GM19455 (cell line): Measurements from ENCODE around the gene ZSCAN10.
"Not testable (repeated sequence)": the region's sequence is repeated elsewhere in the genome, so short reads cannot be mapped to it uniquely, and the experiment has no call there.

ENCODE experiments used
- ATAC-seq: cut with Tn5 transposase; IDR thresholded peaks from one replicate; pipeline ENCODE4 v1.9.1; 2021; ENCODE audit not compliant: unreplicated experiment

Gene ZSCAN10

DNA sequence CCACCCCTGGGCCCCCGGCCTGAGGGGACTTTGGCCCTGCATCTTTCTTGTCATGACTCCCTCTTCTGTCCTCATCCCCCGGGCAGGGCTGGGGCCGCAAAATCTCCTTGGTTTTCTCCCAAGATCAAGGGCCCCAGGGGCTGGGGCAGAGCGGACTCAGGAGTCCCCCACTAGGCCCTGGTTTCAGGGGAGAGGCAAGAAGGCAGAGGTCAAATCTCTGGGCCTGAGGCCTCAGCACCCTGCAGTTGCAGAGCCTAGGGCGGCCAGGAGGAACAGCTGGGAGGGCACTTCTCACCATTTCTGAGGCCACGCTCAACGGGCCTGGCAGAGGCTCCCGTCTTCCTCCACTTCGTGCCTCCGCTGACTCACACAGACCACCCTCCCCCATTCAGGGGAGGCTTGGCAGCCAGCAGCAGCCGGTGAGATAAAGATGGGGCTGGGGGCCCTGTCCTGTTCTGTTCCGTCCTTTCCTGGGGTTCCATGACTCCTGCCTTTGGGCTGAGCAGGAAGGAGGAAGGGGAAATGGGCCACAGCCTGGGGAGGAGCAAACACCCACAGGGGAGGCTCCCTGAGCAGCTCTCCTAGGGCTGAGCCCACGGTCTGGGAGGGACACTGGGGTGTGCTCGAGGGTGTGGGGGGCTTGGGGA lies 12.4 kb downstream of the ZSCAN10 start:
- ATAC-seq, result no peak

DNA sequence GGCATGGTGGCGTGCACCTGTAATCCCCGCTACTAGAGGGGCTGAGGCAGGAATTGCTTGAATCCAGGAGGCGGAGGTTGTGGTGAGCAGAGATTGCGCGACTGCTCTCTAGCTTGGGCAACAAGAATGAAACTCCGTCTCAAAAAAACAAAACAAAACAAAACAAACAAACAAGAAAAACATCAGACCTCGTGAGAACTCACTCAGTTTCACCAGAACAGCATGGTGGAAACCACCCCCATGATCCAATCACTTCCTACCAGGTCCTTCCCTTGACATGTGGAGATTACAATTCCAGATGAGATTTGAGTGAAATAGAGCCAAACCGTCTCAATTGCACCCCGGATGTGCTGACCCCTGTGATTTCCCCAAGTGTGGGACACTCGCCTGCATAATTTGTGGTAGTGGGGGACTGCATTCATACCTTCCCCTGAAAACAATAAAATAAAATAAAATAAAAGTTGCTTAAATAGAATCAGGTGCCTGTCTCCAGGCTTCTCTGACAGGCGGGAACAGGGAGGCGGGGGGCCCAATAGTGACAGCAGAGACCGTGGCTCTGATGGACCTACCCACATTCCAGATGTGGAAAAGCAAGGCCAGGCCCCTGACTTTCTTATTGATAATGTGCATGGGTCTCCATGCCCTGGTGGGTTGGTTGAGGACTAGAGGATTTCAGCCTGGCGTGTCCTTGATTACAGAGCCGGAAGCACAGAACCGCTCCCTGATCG lies 13.1 kb downstream of the ZSCAN10 start:
- ATAC-seq, result no peak

DNA sequence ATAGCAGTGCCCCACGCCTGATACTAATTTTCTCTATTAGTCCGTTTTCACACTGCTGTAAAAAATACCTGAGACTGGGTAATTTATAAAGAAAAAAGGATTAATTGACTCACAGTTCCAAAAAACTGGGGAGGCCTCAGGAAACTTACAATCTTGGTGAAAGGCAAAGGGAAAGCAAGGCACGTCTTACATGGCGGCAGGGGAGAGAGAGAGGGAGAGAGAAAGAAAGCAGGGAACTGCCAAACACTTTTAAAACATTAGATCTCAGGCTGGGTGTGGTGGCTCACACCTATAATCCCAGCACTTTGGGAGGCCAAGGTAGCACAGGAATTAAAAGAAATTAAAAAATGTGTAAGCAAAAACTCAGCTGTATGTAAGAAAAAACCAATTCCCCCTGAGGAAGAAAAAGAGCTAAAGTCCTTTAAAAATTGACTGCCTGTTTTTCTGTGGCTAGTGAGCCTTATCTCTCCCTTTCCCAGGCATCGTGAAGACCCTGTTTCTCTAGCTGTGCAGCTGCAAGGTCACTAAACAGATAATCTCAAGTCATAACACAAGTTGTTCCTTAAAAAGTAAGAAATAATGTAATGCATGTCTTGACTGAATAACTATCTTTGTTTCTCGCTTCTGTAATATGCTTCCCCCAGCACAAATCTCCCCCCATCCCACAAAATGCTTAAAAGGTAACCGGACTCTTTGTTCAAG lies 14.0 kb downstream of the ZSCAN10 start:
- no peak for ATAC-seq

DNA sequence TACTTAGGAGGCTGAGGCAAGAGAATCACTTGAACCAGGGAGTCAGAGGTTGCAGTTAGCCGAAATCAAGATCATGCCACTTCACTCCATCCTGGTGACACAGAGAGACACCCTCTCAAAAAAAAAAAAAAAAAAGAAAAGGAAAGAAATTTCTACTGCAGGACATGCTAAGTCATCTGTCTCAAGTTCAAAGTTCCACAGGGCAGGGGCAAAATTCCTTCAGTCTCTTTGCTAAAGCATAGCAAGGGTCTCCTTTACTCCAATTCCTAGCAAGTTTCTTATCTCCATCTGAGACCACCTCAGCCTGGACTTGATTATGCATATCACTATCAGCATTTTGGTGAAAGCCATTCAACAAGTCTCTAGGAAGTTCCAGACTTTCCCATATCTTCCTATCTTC lies 14.6 kb downstream of the ZSCAN10 start:
- no peak for ATAC-seq

DNA sequence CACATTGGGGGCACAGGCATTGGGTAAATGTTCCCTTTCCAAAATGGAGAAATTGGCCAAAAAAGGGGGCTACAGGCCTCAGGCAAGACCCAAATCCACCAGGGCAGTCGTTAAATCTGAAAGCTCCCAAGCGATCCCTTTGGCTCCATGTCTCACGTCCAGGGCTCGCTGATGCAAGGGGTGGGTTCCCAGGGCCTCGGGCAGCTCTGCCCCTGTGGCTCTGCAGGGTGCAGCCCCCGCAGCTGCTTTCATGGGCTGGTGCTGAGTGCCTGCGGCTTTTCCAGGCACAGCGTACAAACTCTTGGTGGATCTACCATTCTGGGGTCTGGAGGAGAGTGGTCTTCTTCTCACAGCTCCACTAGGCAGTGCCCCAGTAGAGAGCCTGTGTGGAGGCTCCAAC lies 15.7 kb downstream of the ZSCAN10 start:
- not testable (repeated sequence) for ATAC-seq

DNA sequence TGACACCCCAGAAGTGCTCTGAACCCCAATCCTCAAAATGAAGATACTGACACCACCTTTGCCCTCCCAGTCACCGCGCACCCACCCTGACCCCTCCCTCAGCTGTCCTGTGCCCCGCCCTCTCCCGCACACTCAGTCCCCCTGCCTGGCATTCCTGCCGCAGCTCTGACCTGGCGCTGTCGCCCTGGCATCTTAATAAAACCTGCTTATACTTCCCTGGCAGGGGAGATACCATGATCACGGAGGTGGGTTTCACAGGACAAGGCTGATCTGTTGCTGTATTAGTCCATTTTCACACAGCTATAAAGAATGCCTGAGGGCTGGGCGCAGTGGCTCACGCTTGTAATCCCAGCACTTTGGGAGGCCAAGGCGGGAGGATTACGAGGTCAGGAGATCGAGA lies 17.1 kb downstream of the ZSCAN10 start:
- not testable (repeated sequence) for ATAC-seq

DNA sequence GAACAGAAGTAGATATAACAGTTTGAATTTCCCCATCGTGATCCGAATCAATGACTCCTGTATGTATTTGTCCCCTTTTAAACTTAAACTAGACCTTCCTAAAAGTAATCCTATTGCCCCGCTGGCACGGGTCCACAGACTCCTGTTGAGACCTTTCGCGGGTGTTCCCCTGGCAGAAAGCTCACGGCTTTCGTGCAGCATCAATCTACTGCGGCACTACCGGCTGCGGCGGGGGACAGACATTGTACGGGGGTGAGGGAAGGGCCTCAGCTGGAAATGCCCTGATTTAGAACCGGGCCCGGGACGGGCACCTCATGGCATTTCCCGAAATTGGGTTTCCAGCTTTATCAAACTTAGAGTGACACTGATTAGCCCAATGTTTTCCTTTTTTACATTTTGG lies 19.1 kb downstream of the ZSCAN10 start:
- no peak for ATAC-seq

DNA sequence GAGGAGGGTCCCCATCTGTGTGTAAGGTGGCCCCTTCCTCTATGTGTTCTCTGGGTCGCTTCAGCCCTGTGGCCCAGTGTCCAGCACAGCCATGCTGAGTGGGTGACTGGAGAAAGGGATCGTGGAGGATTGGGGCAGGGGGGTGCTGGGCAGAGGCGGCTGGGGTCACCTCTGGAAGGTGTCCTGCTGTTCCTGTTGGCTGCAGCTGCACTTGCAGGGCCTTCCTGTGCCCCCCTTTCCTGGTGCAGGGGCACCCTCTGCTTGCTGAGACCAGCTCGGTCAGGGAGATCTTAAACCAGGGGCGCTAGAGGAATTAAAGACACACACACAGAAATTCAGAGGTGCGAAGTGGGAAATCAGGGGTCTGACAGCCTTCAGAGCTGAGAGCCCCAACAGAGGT lies 22.5 kb downstream of the ZSCAN10 start:
- no peak for ATAC-seq

DNA sequence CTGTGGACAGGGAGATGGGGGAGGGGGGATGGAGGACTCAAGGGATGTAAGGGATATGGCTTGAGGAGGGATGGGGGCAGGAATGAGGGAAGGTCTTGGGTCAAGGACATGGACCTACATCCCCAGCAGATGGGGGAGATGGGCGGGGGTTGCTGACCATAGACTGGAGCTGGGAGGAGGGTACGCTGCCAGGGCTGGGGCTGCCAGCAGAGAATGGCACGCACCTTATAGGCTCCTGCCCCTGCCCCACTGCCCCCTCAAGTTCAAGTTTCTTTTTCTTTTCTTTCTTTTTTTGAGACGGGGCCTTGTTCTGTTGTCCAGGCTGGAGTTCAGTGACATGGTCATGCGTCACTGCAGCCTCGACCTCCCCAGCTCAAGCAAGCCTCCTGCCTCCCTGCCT lies 23.1 kb downstream of the ZSCAN10 start:
- ATAC-seq, result not testable (repeated sequence)

DNA sequence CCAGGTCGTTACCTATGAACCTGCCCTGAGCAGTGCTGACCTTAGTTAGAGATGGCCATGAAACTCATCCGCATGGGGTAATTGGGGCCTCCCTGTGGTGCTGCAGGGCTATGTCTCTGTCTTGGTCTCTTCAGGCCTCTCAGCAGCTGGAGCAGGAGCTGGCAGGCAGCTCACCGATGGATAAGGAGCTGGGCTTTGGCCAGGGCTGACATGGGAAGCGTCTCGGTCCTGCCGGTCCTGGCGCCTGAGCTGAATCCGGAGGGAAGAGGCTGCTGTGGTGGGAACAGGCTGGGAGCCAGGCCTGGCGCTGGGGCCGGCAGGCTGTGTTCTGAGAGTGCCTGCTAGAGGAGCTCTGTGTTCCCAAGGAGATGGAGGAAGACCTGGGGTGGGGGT lies 23.6 kb downstream of the ZSCAN10 start:
- no peak for ATAC-seq

DNA sequence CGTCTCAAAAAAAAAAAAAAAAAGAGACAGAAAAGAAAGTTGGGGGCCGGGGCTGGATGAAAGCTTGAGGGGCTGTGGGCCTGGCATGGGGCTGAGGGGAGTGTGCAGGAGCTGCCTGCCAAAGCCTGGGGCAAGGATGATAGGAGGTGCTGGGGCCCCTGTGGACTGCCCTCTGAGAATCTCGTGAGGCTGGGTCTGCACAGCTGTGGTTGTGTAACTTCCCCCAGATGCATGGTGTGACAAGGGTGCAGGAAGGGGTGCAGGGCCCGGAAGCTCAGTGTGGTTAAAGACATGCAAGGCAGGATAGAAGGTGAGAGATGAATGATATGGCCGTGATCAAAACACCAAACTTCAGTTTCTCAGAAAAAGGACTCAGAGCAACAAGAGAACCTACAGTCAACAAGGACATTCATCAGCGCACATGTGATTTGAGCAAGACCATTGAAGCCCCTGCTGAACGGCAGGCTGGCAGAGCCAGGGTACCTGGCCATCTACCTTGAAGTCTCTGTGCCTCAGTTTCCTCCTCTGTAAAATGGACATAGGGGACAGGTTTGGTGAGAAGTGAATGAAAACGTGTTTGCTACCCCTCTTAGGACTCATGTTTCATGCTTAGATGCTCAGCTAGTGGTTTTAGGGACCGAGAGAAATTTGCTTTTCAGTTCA lies 24.1 kb downstream of the ZSCAN10 start:
- ATAC-seq, result peak; percentile 64

DNA sequence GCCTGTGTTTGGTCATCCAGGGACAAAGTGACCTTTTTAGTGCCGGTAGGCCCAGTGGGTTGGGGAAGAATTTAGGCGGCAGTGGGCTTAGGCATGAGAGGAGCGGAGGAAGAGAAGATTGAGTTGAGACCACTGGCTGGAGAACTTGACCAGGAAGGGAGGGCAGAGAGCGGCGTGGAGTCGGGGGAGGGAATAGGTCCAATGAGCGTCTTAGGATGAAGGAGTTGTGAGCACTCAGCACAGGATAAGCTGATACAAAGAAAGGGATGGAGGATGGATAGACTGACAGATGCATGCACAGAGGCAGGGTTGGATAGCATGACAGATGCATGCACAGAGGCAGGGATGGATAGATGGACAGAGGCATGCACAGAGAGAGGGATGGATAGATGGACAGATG lies 25.6 kb downstream of the ZSCAN10 start:
- ATAC-seq, result no peak

DNA sequence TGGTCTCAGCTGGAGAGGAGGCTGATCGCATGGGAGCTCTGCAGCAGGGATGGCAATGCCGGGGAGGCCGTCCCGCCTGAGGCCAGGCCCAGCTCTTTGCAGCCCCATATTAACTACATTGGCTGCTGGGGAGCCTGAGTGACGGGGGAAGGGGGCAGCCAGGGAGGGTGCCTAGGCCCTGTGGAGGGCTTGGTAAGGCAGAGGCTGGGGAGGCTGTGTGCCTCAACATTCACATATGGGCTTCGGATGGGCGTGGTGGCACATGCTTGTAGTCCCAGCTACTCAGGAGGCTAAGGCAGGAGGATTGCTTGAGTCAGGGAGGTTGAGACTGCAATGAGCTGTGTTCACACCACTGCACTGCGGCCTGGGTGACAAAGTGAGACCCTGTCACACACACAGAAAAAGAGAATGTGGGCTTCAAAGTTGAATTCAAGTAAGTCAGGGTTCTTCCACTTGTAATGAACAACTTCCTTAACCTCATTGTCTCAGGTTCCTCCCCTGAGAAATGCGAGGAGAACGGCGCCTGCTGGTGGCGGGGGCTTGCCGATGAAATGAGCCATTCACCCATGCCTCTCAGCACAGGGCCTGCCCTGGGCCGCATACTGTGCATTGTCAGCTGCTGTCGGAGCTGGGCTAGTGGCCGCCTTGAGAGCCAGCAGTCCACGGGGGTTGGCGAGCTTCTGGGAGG lies 26.4 kb downstream of the ZSCAN10 start:
- not testable (repeated sequence) for ATAC-seq

DNA sequence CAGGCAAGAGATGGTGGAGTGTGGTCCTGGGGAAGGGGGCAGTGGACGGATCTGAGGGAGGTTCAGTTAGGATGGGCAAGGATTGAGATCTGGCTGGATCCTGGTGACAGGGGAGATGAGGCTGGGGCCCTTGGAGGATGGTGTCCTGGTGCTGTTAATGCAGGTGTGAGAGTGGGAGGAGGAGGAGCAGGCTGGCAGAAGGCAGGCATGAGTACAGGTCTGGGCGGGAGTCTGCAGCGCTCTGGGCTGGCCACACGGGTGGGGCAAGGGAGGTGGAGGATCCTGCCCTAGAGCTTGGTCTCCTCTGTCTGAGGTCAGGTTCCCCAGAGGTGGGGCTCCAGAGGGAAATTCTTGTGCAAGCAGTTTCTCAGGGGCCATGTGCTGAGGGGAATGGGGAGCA lies 26.9 kb downstream of the ZSCAN10 start:
- ATAC-seq, result not testable (repeated sequence)

DNA sequence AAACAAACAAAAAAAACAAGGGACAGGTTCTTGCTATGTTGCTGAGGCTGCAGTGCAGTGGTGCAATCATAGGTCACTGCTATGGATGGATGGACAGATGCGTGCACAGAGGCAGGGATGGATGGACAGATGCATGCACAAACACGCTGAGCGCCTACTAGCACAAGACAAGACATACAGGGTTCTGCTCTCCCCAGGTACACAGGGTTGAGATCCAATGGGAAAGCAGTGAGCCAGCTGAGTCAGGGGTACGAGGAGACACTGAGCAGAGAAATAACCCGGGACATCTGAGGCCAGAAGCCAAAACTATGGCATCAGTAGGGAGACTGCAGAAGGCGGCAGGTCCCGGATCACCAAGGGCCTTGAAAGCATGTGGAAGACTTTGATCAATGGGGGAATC lies 27.4 kb downstream of the ZSCAN10 start:
- ATAC-seq, result no peak

DNA sequence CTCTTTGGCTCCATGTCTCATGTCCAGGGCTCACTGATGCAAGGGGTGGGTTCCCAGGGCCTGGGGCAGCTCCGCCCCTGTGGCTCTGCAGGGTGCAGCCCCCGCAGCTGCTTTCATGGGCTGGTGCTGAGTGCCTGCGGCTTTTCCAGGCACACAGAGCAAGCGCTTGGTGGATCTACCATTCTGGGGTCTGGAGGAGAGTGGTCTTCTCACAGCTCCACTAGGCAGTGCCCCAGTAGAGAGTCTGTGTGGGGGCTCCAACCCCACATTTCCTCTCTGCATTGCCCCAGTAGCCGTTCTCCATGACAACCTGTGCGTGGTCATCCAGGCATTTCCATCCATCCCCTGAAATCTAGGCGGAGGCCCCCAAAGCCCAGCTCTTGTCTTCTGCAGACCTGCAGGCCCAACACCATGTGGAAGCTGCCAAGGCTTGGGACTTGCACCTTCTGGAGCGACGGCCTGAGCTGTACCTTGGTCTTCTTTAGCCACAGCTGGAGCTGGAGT lies 28.4 kb downstream of the ZSCAN10 start:
- no peak for ATAC-seq

DNA sequence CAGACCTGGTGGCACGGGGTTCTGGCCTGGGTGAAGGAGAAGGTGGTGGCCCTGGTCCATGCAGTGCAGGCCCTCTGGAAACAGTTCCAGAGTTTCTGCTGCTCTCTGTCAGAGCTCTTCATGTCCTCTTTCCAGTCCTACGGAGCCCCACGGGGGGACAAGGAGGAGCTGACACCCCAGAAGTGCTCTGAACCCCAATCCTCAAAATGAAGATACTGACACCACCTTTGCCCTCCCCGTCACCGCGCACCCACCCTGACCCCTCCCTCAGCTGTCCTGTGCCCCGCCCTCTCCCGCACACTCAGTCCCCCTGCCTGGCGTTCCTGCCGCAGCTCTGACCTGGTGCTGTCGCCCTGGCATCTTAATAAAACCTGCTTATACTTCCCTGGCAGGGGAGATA lies 29.9 kb downstream of the ZSCAN10 start:
- ATAC-seq, result not testable (repeated sequence)

DNA sequence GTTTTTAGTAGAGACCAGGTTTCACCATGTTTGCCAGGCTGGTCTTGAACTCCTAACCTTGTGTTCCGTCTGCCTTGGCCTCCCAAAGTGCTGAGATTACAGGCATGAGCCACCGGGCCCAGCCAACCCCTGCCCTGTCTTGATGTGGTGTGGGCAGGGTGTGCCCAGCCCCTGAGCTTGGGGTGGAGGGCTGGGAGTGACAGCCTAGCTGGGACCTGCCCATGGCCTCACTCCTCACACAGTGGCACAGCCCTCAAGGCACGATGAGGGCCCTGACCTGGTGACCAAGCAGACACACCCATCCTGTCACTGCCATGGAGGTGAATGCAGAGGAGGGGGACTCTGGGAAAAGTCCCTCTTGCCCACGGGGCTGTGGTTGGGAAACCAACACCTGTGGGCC lies 30.6 kb downstream of the ZSCAN10 start:
- ATAC-seq, result no peak

DNA sequence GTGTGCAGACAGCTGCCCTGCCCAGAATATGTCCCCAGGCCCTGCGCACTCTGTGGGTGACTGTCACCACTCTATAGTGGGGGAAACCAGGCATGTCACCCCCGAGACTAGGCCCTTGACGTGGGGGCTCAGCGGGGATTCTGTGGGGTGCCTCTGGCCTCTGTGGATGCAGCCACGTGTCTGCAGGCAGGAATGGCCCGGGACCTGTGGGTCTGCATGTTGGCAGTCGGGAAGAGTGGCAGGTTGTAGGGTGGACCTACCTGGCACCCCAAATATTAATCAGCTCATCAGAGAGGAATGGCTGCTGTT lies 32.7 kb downstream of the ZSCAN10 start:
- ATAC-seq, result no peak

DNA sequence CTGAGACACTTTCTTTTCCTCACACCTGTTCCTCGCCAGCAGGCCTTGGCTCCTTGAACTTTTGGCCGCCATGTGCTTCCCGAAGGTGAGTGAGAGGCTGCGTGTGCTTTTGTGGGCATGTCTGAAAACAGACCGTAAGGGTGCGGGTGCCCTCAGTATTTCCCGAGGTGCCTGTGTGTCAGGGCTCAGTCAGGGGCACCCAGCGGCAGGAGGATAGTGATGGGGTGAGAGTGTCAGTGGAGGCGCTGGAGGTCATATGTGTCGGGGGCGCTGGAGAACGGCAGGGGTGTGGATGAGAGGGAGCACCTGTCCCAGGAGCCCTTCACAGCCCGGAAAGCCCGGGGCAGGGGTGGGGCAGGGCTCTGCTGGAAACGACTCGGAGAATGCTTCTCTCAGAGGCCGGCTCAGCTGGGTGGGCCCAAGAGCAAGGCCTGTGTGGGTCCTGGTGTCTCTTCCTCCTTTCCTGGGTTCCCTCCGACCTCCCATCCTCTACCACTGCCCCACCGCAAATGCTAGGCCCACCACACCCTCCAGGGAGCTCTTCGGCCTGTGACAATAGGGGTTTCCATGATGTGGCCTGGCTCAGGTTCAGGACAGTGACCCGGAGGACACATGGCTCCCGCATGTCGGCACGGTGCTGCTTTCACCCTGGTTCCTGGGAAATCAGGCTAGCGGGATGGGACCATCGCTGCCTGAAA lies 33.2 kb downstream of the ZSCAN10 start:
- no peak for ATAC-seq
